Measurements from ENCODE around the gene RPAP2.
"Not testable (repeated sequence)": the region's sequence is repeated elsewhere in the genome, so short reads cannot be mapped to it uniquely, and the experiment has no call there.

The RPAP2 gene

GRCh38 chr1:92298573-92299476, at the start of gene RPAP2, which contains the start of gene GLMN:
TSS of gene RPAP2 (plus strand) at chr1:92299059. CDS start at chr1:92299074, 15 bp downstream.
TSS of gene GLMN (minus strand) at chr1:92298987. CDS start at chr1:92297999, 988 bp downstream.
- DNase-seq = peak; percentile 83

GRCh38 chr1:92254714-92255113, 44.1 kb upstream of the RPAP2 start:
- not testable (repeated sequence) for DNase-seq

- no peak for DNase-seq
These were observed 39.5 kb upstream of the RPAP2 start for GRCh38 chr1:92259350-92259749.

DNA sequence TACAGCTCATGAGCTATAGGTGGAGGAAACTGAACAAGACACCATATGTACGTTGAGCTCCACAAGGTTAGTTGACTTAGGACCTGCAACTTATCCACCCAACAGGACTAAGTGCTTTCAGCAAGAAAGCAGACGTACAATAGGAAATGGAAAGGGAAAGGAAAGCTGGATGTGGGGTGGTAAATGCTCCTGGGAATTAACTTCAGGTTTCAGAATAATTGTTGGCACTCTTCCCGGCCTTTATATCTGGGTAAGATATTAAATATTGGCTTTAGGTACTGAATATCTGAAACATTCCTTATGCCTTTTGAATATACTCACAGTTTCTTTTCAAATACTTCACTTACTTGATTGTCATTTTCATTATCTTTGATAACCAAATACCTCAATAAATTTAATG, 36.3 kb upstream of the RPAP2 start:
- no peak for DNase-seq

DNA sequence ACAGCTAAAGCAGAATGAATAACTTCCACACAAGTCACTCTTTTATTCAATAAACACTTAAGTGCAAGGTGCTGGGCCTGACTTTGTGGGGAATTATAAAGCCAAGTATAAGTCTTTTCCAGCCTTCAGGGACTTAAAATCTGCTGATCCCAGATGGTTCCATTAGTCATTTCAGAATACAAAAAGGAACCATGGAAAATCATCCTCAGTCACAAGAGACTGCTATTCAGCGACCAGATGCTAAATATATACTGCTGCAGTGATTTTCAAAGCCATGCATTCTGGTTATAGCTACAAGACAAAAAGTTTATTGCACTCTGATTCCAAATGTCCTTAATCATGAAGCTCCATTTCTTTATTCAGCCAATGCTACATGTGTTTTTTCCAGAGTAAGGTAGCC, 25.8 kb upstream of the RPAP2 start:
- no peak for DNase-seq

DNA sequence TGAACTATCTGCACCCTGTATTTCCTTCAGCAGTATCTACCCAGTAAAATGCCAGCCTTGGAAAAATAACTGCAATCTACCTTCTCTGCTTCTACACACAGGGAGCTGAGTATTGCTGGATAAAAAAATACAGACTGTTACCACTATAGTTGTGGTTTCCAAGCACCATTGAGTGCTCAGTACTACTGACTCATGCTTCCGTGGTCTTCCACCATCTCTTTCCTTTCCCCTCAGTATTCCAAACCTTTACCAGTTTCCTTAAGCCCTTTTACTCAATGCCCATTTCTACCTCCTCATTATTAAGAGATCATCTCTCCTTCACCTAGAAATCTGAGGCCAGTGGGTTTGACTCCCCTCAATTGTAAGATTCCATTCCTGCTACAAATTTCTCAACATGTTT, 23.9 kb upstream of the RPAP2 start:
- no peak for DNase-seq

- no peak for DNase-seq
These were observed 22.8 kb upstream of the RPAP2 start for GRCh38 chr1:92276082-92276481.

DNA sequence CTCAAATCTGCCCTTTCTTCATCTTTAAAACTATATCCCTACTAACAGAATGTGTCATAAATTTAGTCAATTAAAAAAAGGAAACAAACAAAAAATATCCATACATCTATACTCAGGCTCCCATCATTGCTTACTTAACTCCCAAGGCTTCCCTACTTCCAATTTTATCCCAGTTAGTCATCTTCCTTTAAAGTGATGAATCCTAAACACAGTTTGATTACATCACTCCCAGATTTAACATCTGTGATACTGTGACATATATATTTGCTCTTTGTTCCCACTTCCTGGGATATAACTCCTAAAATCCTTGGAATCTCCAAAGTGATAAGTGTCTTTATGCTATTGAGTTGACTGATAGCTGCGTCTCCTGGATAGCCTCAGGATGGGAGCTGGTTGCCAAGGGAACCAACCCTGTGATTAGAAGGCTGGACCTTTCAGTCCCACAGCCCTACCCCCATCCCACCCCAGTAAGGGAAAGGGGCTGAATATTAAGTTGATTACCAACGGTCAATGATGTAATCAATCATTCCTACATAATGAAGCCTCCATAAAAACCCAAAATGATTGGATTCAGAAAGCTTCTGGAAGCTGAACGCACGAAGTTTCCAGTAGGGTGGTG, 21.6 kb upstream of the RPAP2 start:
- DNase-seq = no peak

- DNase-seq = not testable (repeated sequence)
These were observed 19.1 kb upstream of the RPAP2 start for GRCh38 chr1:92279781-92280180.

DNA sequence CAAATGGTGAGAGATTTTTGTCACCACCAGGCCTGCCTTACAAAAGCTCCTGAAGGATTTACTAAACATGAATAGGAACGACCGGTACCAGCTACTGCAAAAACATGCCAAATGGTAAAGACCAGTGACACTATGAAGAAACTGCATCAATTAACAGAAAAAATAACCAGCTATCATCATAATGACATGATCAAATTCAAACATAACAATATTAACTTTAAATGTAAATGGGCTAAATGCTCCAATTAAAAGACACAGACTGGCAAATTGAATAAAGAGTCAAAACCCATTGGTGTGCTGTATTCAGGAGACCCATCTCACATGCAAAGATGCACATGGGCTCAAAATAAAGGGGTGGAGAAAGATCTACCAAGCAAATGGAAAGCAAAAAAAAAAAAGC, 17.4 kb upstream of the RPAP2 start:
- DNase-seq = not testable (repeated sequence)

DNA sequence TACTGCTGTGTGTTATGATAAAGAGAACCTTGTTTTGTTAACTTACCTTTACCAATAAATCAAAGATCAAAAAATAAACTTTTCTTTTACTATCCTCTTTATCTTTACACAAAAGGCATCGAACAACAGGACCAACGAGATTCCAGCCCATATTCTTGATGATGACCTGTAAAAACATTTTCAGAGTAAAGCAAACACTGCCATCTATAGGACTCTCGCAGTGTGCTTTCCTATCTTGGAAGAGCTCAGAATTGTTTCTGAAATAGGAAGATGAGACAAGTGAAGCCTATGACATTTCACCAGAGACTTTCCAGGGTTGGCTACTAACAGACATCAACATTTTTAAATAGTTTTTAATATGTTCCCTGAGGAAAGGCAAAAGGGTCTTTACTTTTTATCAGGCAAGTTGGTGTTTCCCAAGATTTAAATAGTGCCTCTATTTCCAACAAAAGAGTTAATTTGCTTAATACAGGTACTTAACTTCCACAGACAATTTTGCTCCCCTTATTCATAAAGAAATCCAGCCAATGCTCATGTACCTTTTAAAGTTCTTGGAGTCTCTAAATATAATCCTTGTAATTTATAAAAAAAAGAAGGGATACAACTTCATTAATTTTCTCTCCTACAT, 7.4 kb upstream of the RPAP2 start:
- DNase-seq = peak; percentile 25

- DNase-seq = no peak
These were observed 666 bp upstream of the RPAP2 start for GRCh38 chr1:92298213-92298572.

DNA sequence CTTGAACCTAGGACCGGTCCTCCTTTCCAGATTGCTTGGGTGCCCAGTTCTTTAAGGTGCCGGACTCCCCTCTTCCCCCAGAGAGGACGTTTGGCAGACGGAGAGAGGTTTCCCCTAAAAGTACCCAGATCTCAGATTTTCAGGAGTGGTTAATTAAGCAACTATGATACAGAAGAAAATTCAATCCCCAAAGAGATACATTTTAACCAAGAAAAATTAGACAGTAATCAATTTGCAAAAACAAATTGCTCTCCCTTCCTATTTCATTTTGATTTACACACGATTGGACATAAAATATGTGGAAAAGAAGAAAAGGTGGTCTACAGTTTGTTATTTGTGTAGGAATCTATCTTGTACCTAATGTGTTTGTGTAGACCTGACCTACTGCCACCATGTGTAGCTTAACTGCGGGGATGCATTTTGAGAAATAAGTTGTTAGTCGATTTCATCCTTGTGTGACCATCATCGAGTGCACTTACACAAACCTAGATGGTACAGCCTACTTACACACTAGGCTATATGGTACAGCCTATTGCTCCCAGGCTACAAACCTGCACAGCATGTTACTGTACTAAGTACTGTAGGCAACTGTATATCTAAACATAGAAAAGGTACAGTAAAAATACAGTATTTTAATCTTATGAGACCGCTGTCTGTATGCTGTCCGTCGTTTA, 755 bp downstream of the RPAP2 start:
- DNase-seq = no peak

DNA sequence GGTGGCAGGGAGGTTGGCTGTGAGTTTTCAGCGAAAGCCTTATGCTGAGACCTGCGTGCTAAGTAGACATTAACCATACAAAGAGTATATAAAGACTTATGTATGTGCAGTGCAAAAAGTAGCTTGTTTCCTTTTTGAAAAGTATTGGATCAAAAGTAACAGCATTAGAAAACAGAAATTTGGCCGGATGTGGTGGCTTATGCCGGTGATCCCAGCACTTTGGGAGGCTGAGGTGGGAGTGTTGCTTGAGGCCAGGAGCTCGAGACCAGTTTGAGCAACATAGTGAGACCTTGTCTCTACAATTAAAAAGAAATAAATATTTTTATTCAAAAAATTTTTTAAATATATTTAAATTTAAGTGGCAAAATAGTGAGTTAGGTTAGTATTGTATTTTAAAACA, 2.2 kb downstream of the RPAP2 start:
- DNase-seq = no peak

DNA sequence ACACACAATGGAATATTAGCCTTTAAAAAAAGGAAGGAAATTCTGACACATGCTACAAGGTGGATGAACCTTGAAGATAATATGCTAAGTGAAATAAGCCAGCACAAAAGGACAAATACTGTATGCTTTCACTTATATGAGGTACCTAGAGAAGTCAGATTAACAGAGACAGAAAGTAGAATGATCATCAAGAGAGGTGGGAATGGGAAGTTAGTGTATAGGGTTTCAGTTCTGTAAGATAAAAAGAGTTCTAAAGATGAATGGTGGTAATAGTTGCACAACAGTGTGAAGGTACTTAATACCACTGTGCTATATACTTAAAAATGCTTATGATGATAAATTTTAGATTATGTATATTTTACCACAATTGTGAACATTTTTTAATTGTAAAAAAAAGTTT, 7.2 kb downstream of the RPAP2 start:
- no peak for DNase-seq

DNA sequence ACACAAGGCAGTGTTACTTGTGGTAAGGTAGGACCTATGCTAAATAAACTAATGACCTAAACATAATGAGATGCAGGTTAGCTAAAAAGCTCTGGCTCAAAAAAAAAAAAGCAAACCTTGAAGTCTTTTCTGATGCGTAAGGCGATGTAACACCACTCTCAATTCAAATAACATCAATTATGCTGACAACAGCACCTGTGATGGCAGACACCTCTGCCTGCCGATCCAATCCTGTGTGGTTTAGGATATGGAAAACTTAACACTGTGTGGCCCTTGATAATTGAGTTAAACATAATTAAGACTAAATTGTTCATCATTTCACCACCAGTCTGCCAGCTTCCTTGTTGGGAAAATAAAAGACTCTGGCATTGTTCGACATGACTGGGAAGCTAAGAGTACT, 9.1 kb downstream of the RPAP2 start:
- no peak for DNase-seq

DNA sequence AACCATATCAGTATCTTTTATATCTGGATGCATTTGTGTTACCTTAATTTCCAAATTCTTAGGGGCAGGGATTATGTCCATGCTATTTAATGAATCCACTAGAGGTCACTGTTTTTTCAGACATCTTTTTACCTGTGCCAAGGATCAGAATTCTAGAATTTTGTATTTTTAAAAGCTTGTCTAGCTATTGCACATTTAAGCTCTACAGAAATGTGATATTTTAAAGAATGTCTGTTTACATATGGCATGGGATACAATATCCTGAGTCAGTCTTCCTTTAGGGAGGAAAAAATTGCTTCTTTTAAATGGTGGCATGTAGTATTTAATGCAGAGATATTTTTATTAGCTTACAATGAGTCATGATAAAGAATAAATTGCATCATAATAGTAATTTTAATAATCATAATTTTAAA, 11.3 kb downstream of the RPAP2 start:
- DNase-seq = peak; percentile 7

- DNase-seq = no peak
These were observed 15.2 kb downstream of the RPAP2 start for GRCh38 chr1:92314024-92314423.

DNA sequence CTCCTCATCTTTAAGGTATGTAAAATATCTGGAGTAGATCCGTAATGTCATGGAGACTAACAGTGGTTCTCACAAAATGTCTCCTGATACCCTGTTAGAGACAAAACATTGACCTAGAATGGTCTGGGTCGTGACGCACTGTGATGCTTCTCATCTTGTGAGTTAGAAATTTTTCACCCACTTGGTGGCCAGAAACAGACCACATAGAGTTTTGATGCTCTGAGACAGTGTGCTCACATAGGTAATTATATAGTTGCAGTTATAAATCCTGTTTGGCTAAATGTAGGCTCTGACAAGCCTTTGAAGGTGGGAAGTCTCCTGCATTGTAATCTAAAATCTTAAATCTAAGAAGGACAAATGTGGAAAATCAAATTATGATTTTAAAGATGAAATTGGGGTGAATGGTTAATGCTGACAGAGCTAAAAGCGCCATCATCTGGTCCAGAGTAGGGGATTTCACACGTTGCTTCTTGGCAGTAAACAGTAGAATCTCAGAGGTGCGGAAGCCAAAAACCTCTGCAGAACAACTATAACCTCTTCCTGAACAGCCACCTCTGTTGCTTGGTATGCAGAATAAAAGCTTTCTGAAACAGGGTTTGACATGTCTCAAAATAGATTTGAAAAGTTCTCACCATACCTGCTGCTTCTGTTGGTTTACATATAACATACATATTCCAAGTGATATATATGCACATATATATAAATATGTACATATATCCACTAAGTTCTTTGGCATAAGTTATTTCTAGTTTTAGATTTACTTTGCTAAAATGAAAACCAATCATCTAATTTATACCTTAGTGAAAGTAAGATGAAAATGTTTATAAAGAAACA, 17.1 kb downstream of the RPAP2 start:
- DNase-seq = no peak

DNA sequence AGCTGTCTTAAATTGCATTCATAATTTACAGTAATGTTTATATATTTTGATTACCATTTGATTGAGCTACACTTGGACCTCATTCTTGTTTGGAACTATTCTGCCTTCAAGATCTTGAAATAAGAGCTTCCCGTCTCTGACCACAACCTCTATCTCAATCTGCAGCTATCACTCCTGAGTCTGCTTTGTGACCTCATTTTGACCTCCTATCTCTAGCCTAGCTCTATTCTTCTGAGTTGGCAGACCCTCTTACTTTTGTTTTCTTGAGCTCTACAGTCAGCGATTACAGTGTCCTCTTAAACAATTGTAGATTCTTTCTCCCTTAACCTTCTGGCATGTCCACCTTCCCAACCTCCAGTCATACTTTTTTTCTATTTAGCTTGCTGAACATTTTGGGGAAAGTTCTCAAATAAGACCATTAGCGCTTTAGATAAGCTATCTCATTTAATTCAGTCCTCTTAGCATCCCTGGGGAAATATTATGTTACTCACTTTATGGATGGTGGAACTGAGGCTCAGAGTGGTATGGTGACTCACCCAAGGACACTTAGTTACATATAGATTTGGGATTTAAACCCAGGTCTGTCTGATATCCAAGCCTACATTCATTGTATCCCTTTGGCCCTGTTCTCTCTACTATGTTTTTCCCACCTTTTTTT, 19.1 kb downstream of the RPAP2 start:
- DNase-seq = no peak
